ENCODE measurements around the gene TNFSF4.
"Not testable (repeated sequence)": the region's sequence is repeated elsewhere in the genome, so short reads cannot be mapped to it uniquely, and the experiment has no call there.

Gene TNFSF4

GRCh38 chr1:173153964-173154363 is 53.2 kb downstream of the TNFSF4 start:
- POLR2A ChIA-PET, DNase-seq: not testable (repeated sequence)
- 98% methylated on average over 9 of the region's 9 CpGs for WGBS (ENCODE audit: insufficient coverage)

GRCh38 chr1:173153503-173153902 is 53.6 kb downstream of the TNFSF4 start:
- peaks cover 0 to 4% (median 0%) of the 10 kb centered on the region in 4 experiments for H3K36me3 ChIP-seq (ENCODE audit: control insufficient read depth in 4 of 4, insufficient read depth in 4 of 4, low read length in 3 of 4)
- no peak for DNase-seq
- peaks cover 0 to 12% (median 2%) of the 10 kb centered on the region in 5 experiments for H3K9me3 ChIP-seq (ENCODE audit: control extremely low read depth in 1 of 5, control insufficient read depth in 4 of 5, insufficient read depth in 2 of 5, low read depth in 1 of 5, low read length in 4 of 5)
- no peaks in the 10 kb centered on the region for H3K27me3 ChIP-seq (replicated peaks in 2 of 5; ENCODE audit: control insufficient read depth in 4 of 5, insufficient read depth in 5 of 5, low read length in 4 of 5)
- whole genome bisulfite sequencing (ENCODE audit: insufficient coverage): 100% methylated on average over 2 of the region's 4 CpGs
- no peak overlapping the region for H3K27ac ChIP-seq (ENCODE audit: insufficient read depth in 1 of 2, low read depth in 1 of 2, low read length in 2 of 2, poor library complexity in 1 of 2, severe bottlenecking in 2 of 2)
- no peak overlapping the region for H3K4me3 ChIP-seq (ENCODE audit: control insufficient read depth in 1 of 7, extremely low read depth in 1 of 7, insufficient read depth in 4 of 7, low read depth in 2 of 7, low read length in 6 of 7)
- CTCF ChIA-PET: interaction anchor here (0.9 kb wide), 1 partner anchor 40 kb away, joined by 3 read pairs; no protein-coding TSS in a partner anchor
- POLR2A ChIA-PET: no interaction called here
- no peaks in the 10 kb centered on the region for H3K4me1 ChIP-seq (ENCODE audit: control extremely low read depth in 1 of 4, control insufficient read depth in 4 of 4, insufficient read depth in 4 of 4, low read length in 3 of 4)

More at GRCh38 chr1:173153964-173154363, 53.2 kb downstream of the TNFSF4 start:
- not testable (repeated sequence) for H3K4me1 ChIP-seq (ENCODE audit: control extremely low read depth in 1 of 4, control insufficient read depth in 4 of 4, insufficient read depth in 4 of 4, low read length in 3 of 4); H3K27ac ChIP-seq (ENCODE audit: insufficient read depth in 1 of 2, low read depth in 1 of 2, low read length in 2 of 2, poor library complexity in 1 of 2, severe bottlenecking in 2 of 2); H3K4me3 ChIP-seq (ENCODE audit: control insufficient read depth in 1 of 7, extremely low read depth in 1 of 7, insufficient read depth in 4 of 7, low read depth in 2 of 7, low read length in 6 of 7); H3K27me3 ChIP-seq (replicated peaks in 2 of 5; ENCODE audit: control insufficient read depth in 4 of 5, insufficient read depth in 5 of 5, low read length in 4 of 5); H3K36me3 ChIP-seq (ENCODE audit: control insufficient read depth in 4 of 4, insufficient read depth in 4 of 4, low read length in 3 of 4)
- H3K9me3 ChIP-seq (ENCODE audit: control extremely low read depth in 1 of 5, control insufficient read depth in 4 of 5, insufficient read depth in 2 of 5, low read depth in 1 of 5, low read length in 4 of 5): peaks cover 0 to 12% (median 2%) of the 10 kb centered on the region in 5 experiments
- CTCF ChIA-PET: interaction anchor here (0.9 kb wide), 1 partner anchor 40 kb away, joined by 3 read pairs; no protein-coding TSS in a partner anchor

GRCh38 chr1:173152598-173152997 is 54.5 kb downstream of the TNFSF4 start:
- no peak for DNase-seq
- POLR2A ChIA-PET: no interaction called here
- WGBS (ENCODE audit: insufficient coverage): 100% methylated on average over 1 of the region's 2 CpGs
- Histone ChIP-seq H3K27ac (ENCODE audit: insufficient read depth in 1 of 2, low read depth in 1 of 2, low read length in 2 of 2, poor library complexity in 1 of 2, severe bottlenecking in 2 of 2) (no peak overlapping the region), H3K36me3 (ENCODE audit: control insufficient read depth in 4 of 4, insufficient read depth in 4 of 4, low read length in 3 of 4) (peaks cover 0 to 4% (median 0%) of the 10 kb centered on the region in 4 experiments), H3K4me3 (ENCODE audit: control insufficient read depth in 1 of 7, extremely low read depth in 1 of 7, insufficient read depth in 4 of 7, low read depth in 2 of 7, low read length in 6 of 7) (no peak overlapping the region), H3K9me3 (ENCODE audit: control extremely low read depth in 1 of 5, control insufficient read depth in 4 of 5, insufficient read depth in 2 of 5, low read depth in 1 of 5, low read length in 4 of 5) (peaks cover 2 to 19% (median 7%) of the 10 kb centered on the region in 5 experiments), H3K27me3 (replicated peaks in 2 of 5; ENCODE audit: control insufficient read depth in 4 of 5, insufficient read depth in 5 of 5, low read length in 4 of 5) (no peaks in the 10 kb centered on the region), H3K4me1 (ENCODE audit: control extremely low read depth in 1 of 4, control insufficient read depth in 4 of 4, insufficient read depth in 4 of 4, low read length in 3 of 4) (no peaks in the 10 kb centered on the region)
- CTCF ChIA-PET: interaction anchor here (1.3 kb wide), 1 partner anchor 42 kb away, joined by 3 read pairs; no protein-coding TSS in a partner anchor

GRCh38 chr1:173150795-173151194 is 56.3 kb downstream of the TNFSF4 start:
- 100% methylated on average over 1 of the region's 2 CpGs for WGBS (ENCODE audit: insufficient coverage)

GRCh38 chr1:173149887-173150286 is 57.2 kb downstream of the TNFSF4 start:
- WGBS (ENCODE audit: insufficient coverage): 100% methylated on average over 1 of the region's 2 CpGs
- no peaks in the 10 kb centered on the region for H3K4me1 ChIP-seq (ENCODE audit: control extremely low read depth in 1 of 4, control insufficient read depth in 4 of 4, insufficient read depth in 4 of 4, low read length in 3 of 4)

More at GRCh38 chr1:173150795-173151194, 56.3 kb downstream of the TNFSF4 start:
- ChIA-PET POLR2A (no interaction called here), CTCF (no interaction called here)
- Histone ChIP-seq H3K9me3 (ENCODE audit: control extremely low read depth in 1 of 5, control insufficient read depth in 4 of 5, insufficient read depth in 2 of 5, low read depth in 1 of 5, low read length in 4 of 5) (peaks cover 2 to 36% (median 7%) of the 10 kb centered on the region in 5 experiments), H3K27ac (ENCODE audit: insufficient read depth in 1 of 2, low read depth in 1 of 2, low read length in 2 of 2, poor library complexity in 1 of 2, severe bottlenecking in 2 of 2) (no peak overlapping the region), H3K4me3 (ENCODE audit: control insufficient read depth in 1 of 7, extremely low read depth in 1 of 7, insufficient read depth in 4 of 7, low read depth in 2 of 7, low read length in 6 of 7) (no peak overlapping the region), H3K27me3 (replicated peaks in 2 of 5; ENCODE audit: control insufficient read depth in 4 of 5, insufficient read depth in 5 of 5, low read length in 4 of 5) (no peaks in the 10 kb centered on the region), H3K36me3 (ENCODE audit: control insufficient read depth in 4 of 4, insufficient read depth in 4 of 4, low read length in 3 of 4) (peaks cover 0 to 4% (median 0%) of the 10 kb centered on the region in 4 experiments), H3K4me1 (ENCODE audit: control extremely low read depth in 1 of 4, control insufficient read depth in 4 of 4, insufficient read depth in 4 of 4, low read length in 3 of 4) (no peaks in the 10 kb centered on the region)
- DNase-seq: no peak

GRCh38 chr1:173148971-173149370 is 58.2 kb downstream of the TNFSF4 start:
- POLR2A ChIA-PET: no interaction called here
- 100% methylated on average over 1 of the region's 2 CpGs for WGBS (ENCODE audit: insufficient coverage)

More at GRCh38 chr1:173149887-173150286, 57.2 kb downstream of the TNFSF4 start:
- no peak for DNase-seq
- Histone ChIP-seq H3K27ac (ENCODE audit: insufficient read depth in 1 of 2, low read depth in 1 of 2, low read length in 2 of 2, poor library complexity in 1 of 2, severe bottlenecking in 2 of 2) (no peak overlapping the region), H3K4me3 (ENCODE audit: control insufficient read depth in 1 of 7, extremely low read depth in 1 of 7, insufficient read depth in 4 of 7, low read depth in 2 of 7, low read length in 6 of 7) (no peak overlapping the region), H3K27me3 (replicated peaks in 2 of 5; ENCODE audit: control insufficient read depth in 4 of 5, insufficient read depth in 5 of 5, low read length in 4 of 5) (no peaks in the 10 kb centered on the region), H3K36me3 (ENCODE audit: control insufficient read depth in 4 of 4, insufficient read depth in 4 of 4, low read length in 3 of 4) (peaks cover 0 to 4% (median 0%) of the 10 kb centered on the region in 4 experiments), H3K9me3 (ENCODE audit: control extremely low read depth in 1 of 5, control insufficient read depth in 4 of 5, insufficient read depth in 2 of 5, low read depth in 1 of 5, low read length in 4 of 5) (peaks cover 2 to 45% (median 10%) of the 10 kb centered on the region in 5 experiments)
- POLR2A ChIA-PET: no interaction called here
- CTCF ChIA-PET: no interaction called here

GRCh38 chr1:173148545-173148944 is 58.6 kb downstream of the TNFSF4 start:
- peaks cover 0 to 4% (median 0%) of the 10 kb centered on the region in 4 experiments for H3K36me3 ChIP-seq (ENCODE audit: control insufficient read depth in 4 of 4, insufficient read depth in 4 of 4, low read length in 3 of 4)
- ChIA-PET CTCF (no interaction called here), POLR2A (no interaction called here)
- peaks cover 2 to 41% (median 10%) of the 10 kb centered on the region in 5 experiments for H3K9me3 ChIP-seq (ENCODE audit: control extremely low read depth in 1 of 5, control insufficient read depth in 4 of 5, insufficient read depth in 2 of 5, low read depth in 1 of 5, low read length in 4 of 5)
- no peak for DNase-seq
- no peaks in the 10 kb centered on the region for H3K27me3 ChIP-seq (replicated peaks in 2 of 5; ENCODE audit: control insufficient read depth in 4 of 5, insufficient read depth in 5 of 5, low read length in 4 of 5)
- WGBS (ENCODE audit: insufficient coverage): 100% methylated on average over 2 of the region's 2 CpGs
- no peaks in the 10 kb centered on the region for H3K4me1 ChIP-seq (ENCODE audit: control extremely low read depth in 1 of 4, control insufficient read depth in 4 of 4, insufficient read depth in 4 of 4, low read length in 3 of 4)
- H3K27ac ChIP-seq (ENCODE audit: insufficient read depth in 1 of 2, low read depth in 1 of 2, low read length in 2 of 2, poor library complexity in 1 of 2, severe bottlenecking in 2 of 2): no peak overlapping the region
- H3K4me3 ChIP-seq (ENCODE audit: control insufficient read depth in 1 of 7, extremely low read depth in 1 of 7, insufficient read depth in 4 of 7, low read depth in 2 of 7, low read length in 6 of 7): no peak overlapping the region

More at GRCh38 chr1:173148971-173149370, 58.2 kb downstream of the TNFSF4 start:
- H3K4me3 ChIP-seq (ENCODE audit: control insufficient read depth in 1 of 7, extremely low read depth in 1 of 7, insufficient read depth in 4 of 7, low read depth in 2 of 7, low read length in 6 of 7): no peak overlapping the region
- H3K27me3 ChIP-seq (replicated peaks in 2 of 5; ENCODE audit: control insufficient read depth in 4 of 5, insufficient read depth in 5 of 5, low read length in 4 of 5): no peaks in the 10 kb centered on the region
- peaks cover 2 to 44% (median 10%) of the 10 kb centered on the region in 5 experiments for H3K9me3 ChIP-seq (ENCODE audit: control extremely low read depth in 1 of 5, control insufficient read depth in 4 of 5, insufficient read depth in 2 of 5, low read depth in 1 of 5, low read length in 4 of 5)
- CTCF ChIA-PET: no interaction called here
- peaks cover 0 to 4% (median 0%) of the 10 kb centered on the region in 4 experiments for H3K36me3 ChIP-seq (ENCODE audit: control insufficient read depth in 4 of 4, insufficient read depth in 4 of 4, low read length in 3 of 4)
- DNase-seq: no peak
- no peaks in the 10 kb centered on the region for H3K4me1 ChIP-seq (ENCODE audit: control extremely low read depth in 1 of 4, control insufficient read depth in 4 of 4, insufficient read depth in 4 of 4, low read length in 3 of 4)
- H3K27ac ChIP-seq (ENCODE audit: insufficient read depth in 1 of 2, low read depth in 1 of 2, low read length in 2 of 2, poor library complexity in 1 of 2, severe bottlenecking in 2 of 2): no peak overlapping the region
